MM.1S (cell line): Measurements from ENCODE around the gene TNFRSF13B.
"Not testable (repeated sequence)": the region's sequence is repeated elsewhere in the genome, so short reads cannot be mapped to it uniquely, and the experiment has no call there.

ENCODE experiments used
- DNase-seq: peaks from one replicate; pipeline ENCODE4 v3.0.0-alpha.2; 2015
- H2AFZ ChIP-seq: fragments of 300-600 bp; sonication (generic); 2 replicates; pipeline ENCODE4 v1.6.0; 2016; ENCODE audit warnings: antibody characterized with exemption, low read length
- H3F3A ChIP-seq: fragments of 300-600 bp; sonication (generic); 2 replicates; pipeline ENCODE4 v1.6.1; 2016; ENCODE audit warnings: mild to moderate bottlenecking, antibody characterized with exemption, low read length, moderate library complexity, mixed read lengths; ENCODE audit not compliant: insufficient read depth
- H3K27ac ChIP-seq: fragments of 300-600 bp; sonication (generic); 2 replicates; pipeline ENCODE4 v1.5.1; 2016; ENCODE audit warnings: mild to moderate bottlenecking, low read length
- H3K27me3 ChIP-seq: fragments of 300-600 bp; sonication (generic); replicated peaks from 2 replicates; pipeline ENCODE4 v1.6.0; 2016; ENCODE audit warnings: low read length; ENCODE audit not compliant: insufficient read depth
- H3K36me3 ChIP-seq: fragments of 300-600 bp; sonication (generic); replicated peaks from 2 replicates; pipeline ENCODE4 v1.6.1; 2016; ENCODE audit warnings: mild to moderate bottlenecking, low read length, mixed read lengths; ENCODE audit not compliant: insufficient read depth
- H3K4me1 ChIP-seq: fragments of 300-600 bp; sonication (generic); 2 replicates; pipeline ENCODE4 v1.6.1; 2016; ENCODE audit warnings: low read length, mixed read lengths
- H3K4me2 ChIP-seq: fragments of 300-600 bp; sonication (generic); 2 replicates; pipeline ENCODE4 v1.6.0; 2016; ENCODE audit warnings: low read depth, low read length
- H3K4me3 ChIP-seq: fragments of 300-600 bp; sonication (generic); 2 replicates; pipeline ENCODE4 v1.5.1; 2016; ENCODE audit warnings: low read length, mixed read lengths
- H3K79me2 ChIP-seq: fragments of 300-600 bp; sonication (generic); 2 replicates; pipeline ENCODE4 v1.6.1; 2016; ENCODE audit warnings: mixed run types, low read length, mixed read lengths
- H3K9ac ChIP-seq: fragments of 300-600 bp; sonication (generic); 2 replicates; pipeline ENCODE4 v1.6.1; 2016; ENCODE audit warnings: low read length, mixed read lengths
- H3K9me2 ChIP-seq: fragments of 300-600 bp; sonication (generic); replicated peaks from 2 replicates; pipeline ENCODE4 v1.6.1; 2016; ENCODE audit warnings: mild to moderate bottlenecking, low read length, mixed read lengths; ENCODE audit not compliant: insufficient read depth
- H3K9me3 ChIP-seq: fragments of 300-600 bp; sonication (generic); replicated peaks from 2 replicates; pipeline ENCODE4 v1.6.1; 2016; ENCODE audit warnings: mild to moderate bottlenecking, low read length, mixed read lengths; ENCODE audit not compliant: insufficient read depth
- H4K20me1 ChIP-seq: fragments of 300-600 bp; sonication (generic); 2 replicates; pipeline ENCODE4 v1.6.1; 2016; ENCODE audit warnings: mild to moderate bottlenecking, low read length, moderate library complexity, mixed read lengths; ENCODE audit not compliant: insufficient read depth
- CTCF ChIP-seq: fragments of 300-600 bp; sonication (generic); IDR thresholded peaks from 2 replicates; pipeline ENCODE4 v1.5.1; 2016; ENCODE audit warnings: antibody characterized with exemption, low read length, mixed read lengths
- EZH2 ChIP-seq: fragments of 300-600 bp; sonication (generic); optimal IDR thresholded peaks from 2 replicates; pipeline ENCODE3; 2017; ENCODE audit warnings: low read depth, mild to moderate bottlenecking, antibody characterized with exemption, low read length, mixed read lengths
- EZH2phosphoT487 ChIP-seq: fragments of 300-600 bp; sonication (generic); IDR thresholded peaks from 2 replicates; pipeline ENCODE4 v1.6.1; 2018; ENCODE audit warnings: antibody characterized with exemption, low read length

TNFRSF13B gene

GRCh38 chr17:16997514-16998429 lies 25.9 kb upstream of the TNFRSF13B start:
- Histone ChIP-seq H3K4me1 (no peaks in the 10 kb centered on the region), H3F3A (no peaks in the 10 kb centered on the region), H3K9me3 (no peaks in the 10 kb centered on the region), H4K20me1 (no peaks in the 10 kb centered on the region), H2AFZ (no peak overlapping the region), H3K4me2 (no peak overlapping the region), H3K36me3 (no peaks in the 10 kb centered on the region), H3K27ac (no peak overlapping the region), H3K79me2 (no peaks in the 10 kb centered on the region), H3K9ac (no peak overlapping the region), H3K27me3 (no peaks in the 10 kb centered on the region), H3K9me2 (no peaks in the 10 kb centered on the region), H3K4me3 (no peak overlapping the region)
- TF ChIP-seq EZH2 (no peak), EZH2phosphoT487 (no peak), CTCF (peak; percentile 36)
- no peak for DNase-seq

- H3K27me3 ChIP-seq, H3K27ac ChIP-seq, H3K4me1 ChIP-seq, H3K9me3 ChIP-seq, DNase-seq, H3K4me2 ChIP-seq, H3K36me3 ChIP-seq, H3F3A ChIP-seq, H3K9ac ChIP-seq, H2AFZ ChIP-seq, H4K20me1 ChIP-seq, H3K9me2 ChIP-seq, H3K79me2 ChIP-seq, H3K4me3 ChIP-seq: not testable (repeated sequence)
Measured at GRCh38 chr17:16996726-16997125, 24.8 kb upstream of the TNFRSF13B start.

GRCh38 chr17:16995930-16996329 lies 24.0 kb upstream of the TNFRSF13B start:
- peaks cover 4% of the 10 kb centered on the region; the same call in 1 of the 2 replicates for H3F3A ChIP-seq
- H2AFZ ChIP-seq: no peak overlapping the region
- H3K4me3 ChIP-seq: no peak overlapping the region
- H3K9ac ChIP-seq: no peak overlapping the region
- TF ChIP-seq EZH2phosphoT487: no peak
- no peak for TF ChIP-seq CTCF
- no peak for TF ChIP-seq EZH2
- DNase-seq: no peak
- H3K9me3 ChIP-seq: no peaks in the 10 kb centered on the region
- no peaks in the 10 kb centered on the region for H3K36me3 ChIP-seq
- no peak overlapping the region for H3K4me2 ChIP-seq
- H4K20me1 ChIP-seq: no peaks in the 10 kb centered on the region
- H3K79me2 ChIP-seq: peaks cover 7% of the 10 kb centered on the region; the same call in 1 of the 2 replicates
- H3K4me1 ChIP-seq: peaks cover 4% of the 10 kb centered on the region
- no peaks in the 10 kb centered on the region for H3K9me2 ChIP-seq
- no peak overlapping the region for H3K27ac ChIP-seq
- no peaks in the 10 kb centered on the region for H3K27me3 ChIP-seq

- TF ChIP-seq EZH2: no peak
- no peak for TF ChIP-seq CTCF
- TF ChIP-seq EZH2phosphoT487: no peak
- Histone ChIP-seq H3K4me1 (peaks cover 17% of the 10 kb centered on the region), H4K20me1 (no peaks in the 10 kb centered on the region), H3K27me3 (no peaks in the 10 kb centered on the region), H3K27ac (no peak overlapping the region), H3K9ac (no peak overlapping the region), H3K4me3 (no peak overlapping the region), H3F3A (peaks cover 16% of the 10 kb centered on the region), H3K9me2 (no peaks in the 10 kb centered on the region), H3K9me3 (no peaks in the 10 kb centered on the region), H3K79me2 (peaks cover 7% of the 10 kb centered on the region; the same call in 1 of the 2 replicates), H3K36me3 (no peaks in the 10 kb centered on the region), H3K4me2 (no peak overlapping the region), H2AFZ (no peak overlapping the region)
- DNase-seq: no peak
Measured at GRCh38 chr17:16994631-16995030, 22.7 kb upstream of the TNFRSF13B start.
